ENCODE data around the gene SLC7A10. TPM values are rescaled to one million over a fixed set of nuclear protein-coding genes. Genes with fewer than 3 reads are reported as not detected.

The SLC7A10 gene
- polyA plus RNA-seq, 1 donor (not counting 4 experiments of a cell fraction or from before 2014, with no cell fraction given): not detected

GRCh38 chr19:33206261-33207039 lies 19.2 kb downstream of the SLC7A10 start:
- Histone ChIP-seq H3K27me3 (ENCODE audit: control insufficient read depth, extremely low read depth, insufficient read depth, low read length) (no peaks in the 10 kb centered on the region), H3K27ac (ENCODE audit: control insufficient read depth, insufficient read depth, low read length) (no peak overlapping the region), H3K4me2 (ENCODE audit: control insufficient read depth, extremely low read depth, insufficient read depth, low read depth, low read length) (no peak overlapping the region), H4K20me1 (ENCODE audit: control insufficient read depth, extremely low read depth, insufficient read depth, low read length) (peaks cover 3% of the 10 kb centered on the region), H2AFZ (ENCODE audit: control insufficient read depth, low read length) (no peak overlapping the region), H3K4me3 (ENCODE audit: control insufficient read depth in 2 of 3, extremely low read depth in 1 of 3, insufficient read depth in 2 of 3, low read depth in 1 of 3, low read length in 3 of 3) (no peak overlapping the region), H3K4me1 (ENCODE audit: control insufficient read depth, extremely low read depth, insufficient read depth, low read length) (no peaks in the 10 kb centered on the region), H3K9me1 (ENCODE audit: control insufficient read depth, extremely low read depth, insufficient read depth, low read length) (no peaks in the 10 kb centered on the region), H3K79me2 (ENCODE audit: control insufficient read depth, insufficient read depth, low read length) (no peaks in the 10 kb centered on the region), H3K9ac (ENCODE audit: control insufficient read depth, extremely low read depth, insufficient read depth, low read length) (no peak overlapping the region), H3K9me3 (ENCODE audit: control insufficient read depth, low read depth, low read length) (no peaks in the 10 kb centered on the region), H3K36me3 (ENCODE audit: control insufficient read depth in 2 of 2, extremely low read depth in 1 of 2, insufficient read depth in 2 of 2, low read length in 2 of 2) (peaks cover 0 to 7% of the 10 kb centered on the region in 2 experiments)
- TF ChIP-seq EZH2 (IDR thresholded peaks at IDR 0.05; ENCODE audit: low read length): no peak
- TF ChIP-seq CTCF (optimal IDR thresholded peaks at IDR 0.05 in 1 of 3, IDR thresholded peaks at IDR 0.05 in 1 of 3, conservative IDR thresholded peaks at IDR 0.05 in 1 of 3; ENCODE audit: extremely low read depth in 1 of 3, insufficient read depth in 2 of 3, low read length in 3 of 3): no peak
- FAIRE-seq (no peak), DNase-seq (ENCODE audit: low read depth, low spot score) (no peak)
- dilution Hi-C loops (cut with MboI; ENCODE audit: extremely low pct_ligation_motif_present, low sequenced_read_pairs): no loop called here

GRCh38 chr19:33205531-33206260 lies 20.0 kb downstream of the SLC7A10 start:
- DNase-seq (ENCODE audit: low read depth, low spot score) (no peak), FAIRE-seq (no peak)
- H3K79me2 ChIP-seq (ENCODE audit: control insufficient read depth, insufficient read depth, low read length): no peaks in the 10 kb centered on the region
- peaks cover 0 to 7% of the 10 kb centered on the region in 2 experiments for H3K36me3 ChIP-seq (ENCODE audit: control insufficient read depth in 2 of 2, extremely low read depth in 1 of 2, insufficient read depth in 2 of 2, low read length in 2 of 2)
- H3K4me3 ChIP-seq (ENCODE audit: control insufficient read depth in 2 of 3, extremely low read depth in 1 of 3, insufficient read depth in 2 of 3, low read depth in 1 of 3, low read length in 3 of 3): no peak overlapping the region
- H4K20me1 ChIP-seq (ENCODE audit: control insufficient read depth, extremely low read depth, insufficient read depth, low read length): peaks cover 3% of the 10 kb centered on the region
- H3K4me2 ChIP-seq (ENCODE audit: control insufficient read depth, extremely low read depth, insufficient read depth, low read depth, low read length): no peak overlapping the region
- no peaks in the 10 kb centered on the region for H3K4me1 ChIP-seq (ENCODE audit: control insufficient read depth, extremely low read depth, insufficient read depth, low read length)
- dilution Hi-C loops (cut with MboI; ENCODE audit: extremely low pct_ligation_motif_present, low sequenced_read_pairs): no loop called here
- H3K27ac ChIP-seq (ENCODE audit: control insufficient read depth, insufficient read depth, low read length): no peak overlapping the region
- H2AFZ ChIP-seq (ENCODE audit: control insufficient read depth, low read length): no peak overlapping the region
- no peak for TF ChIP-seq EZH2 (IDR thresholded peaks at IDR 0.05; ENCODE audit: low read length)
- no peak for TF ChIP-seq CTCF (optimal IDR thresholded peaks at IDR 0.05 in 1 of 3, IDR thresholded peaks at IDR 0.05 in 1 of 3, conservative IDR thresholded peaks at IDR 0.05 in 1 of 3; ENCODE audit: extremely low read depth in 1 of 3, insufficient read depth in 2 of 3, low read length in 3 of 3)
- no peaks in the 10 kb centered on the region for H3K9me1 ChIP-seq (ENCODE audit: control insufficient read depth, extremely low read depth, insufficient read depth, low read length)
- no peaks in the 10 kb centered on the region for H3K27me3 ChIP-seq (ENCODE audit: control insufficient read depth, extremely low read depth, insufficient read depth, low read length)
- no peak overlapping the region for H3K9ac ChIP-seq (ENCODE audit: control insufficient read depth, extremely low read depth, insufficient read depth, low read length)
- no peaks in the 10 kb centered on the region for H3K9me3 ChIP-seq (ENCODE audit: control insufficient read depth, low read depth, low read length)

Data from keratinocyte (primary cell).